Uterus (tissue), 4 donors: Measurements from ENCODE around the gene WWP2. TPM values are rescaled to one million over a fixed set of nuclear protein-coding genes. Genes with fewer than 3 reads are reported as not detected.
A peak's percentile ranks its signal among the peaks of the same experiment; 100 is the strongest.

ENCODE experiments used
- DNase-seq, 2 donors: peaks; one replicate each; pipeline ENCODE4 v3.0.0-alpha.2; 2019 to 2020
- H3K27ac ChIP-seq, 2 donors: fragments of 200-600 bp; sonication (generic); 1 replicate in 1 of 2; 2 replicates in 1 of 2; pipeline ENCODE4 v1.5.1; 2016 to 2018
- H3K27me3 ChIP-seq, 2 donors: fragments of 200-600 bp; sonication (generic); one replicate each; pipeline ENCODE4 v1.5.1; 2018 to 2019; ENCODE audit warnings: control low read depth in 1 of 2
- H3K36me3 ChIP-seq, 2 donors: fragments of 200-600 bp; sonication (generic); one replicate each; pipeline ENCODE4 v1.5.1; 2019; ENCODE audit warnings: control low read depth in 1 of 2
- H3K4me1 ChIP-seq, 2 donors: fragments of 200-600 bp; sonication (generic); one replicate each; pipeline ENCODE4 v1.5.1; 2018 to 2019; ENCODE audit warnings: control low read depth in 1 of 2
- H3K4me3 ChIP-seq, 2 donors: fragments of 200-600 bp; sonication (generic); 1 replicate in 1 of 2; 2 replicates in 1 of 2; pipeline ENCODE4 v1.5.1; 2018 to 2019; ENCODE audit warnings: mild to moderate bottlenecking in 1 of 2
- H3K9me3 ChIP-seq, 2 donors: fragments of 200-600 bp; sonication (generic); one replicate each; pipeline ENCODE4 v1.5.1; 2019; ENCODE audit warnings: control low read depth in 1 of 2
- POLR2A ChIP-seq, 2 donors: fragments of 450-650 bp; IDR thresholded peaks; one replicate each; pipeline ENCODE4 v1.6.1; 2016; ENCODE audit warnings: antibody characterized with exemption in 2 of 2, mild to moderate bottlenecking in 1 of 2, moderate library complexity in 1 of 2
- intact Hi-C: fragments of 100-400 bp; cut with DNase I; formaldehyde crosslinking; loops from one replicate; pipeline ENCODE4 v1.15.1; 2023; ENCODE audit warnings: low total_unique reads
- total RNA-seq, 4 donors: library from RNA; depleted of rRNA in 3 of 4; stranded (reverse); fragments of >200 nt in 3 of 4; gene quantifications; one replicate each; pipeline versions ENCODE4 v1.1.0 to v1.2.4, GENCODE V29; 2014 to 2023
- TF ChIP-seq, protein P1 (sequence below), 4 experiments: fragments of 200-600 bp in 2 of 4; fragments of 450-650 bp in 2 of 4; sonication (generic) in 2 of 4; IDR thresholded peaks; one replicate each; pipeline ENCODE4 v1.5.1; 2016 to 2019; ENCODE audit warnings: antibody characterized with exemption in 4 of 4, mild to moderate bottlenecking in 2 of 4, moderate library complexity in 1 of 4
- donor health status: DM: yes; HTN: yes; CAD: no.

Gene WWP2
- total RNA-seq, 4 donors from 2014 or later: 12.8 to 57.9 (median 32.4) TPM

DNA sequence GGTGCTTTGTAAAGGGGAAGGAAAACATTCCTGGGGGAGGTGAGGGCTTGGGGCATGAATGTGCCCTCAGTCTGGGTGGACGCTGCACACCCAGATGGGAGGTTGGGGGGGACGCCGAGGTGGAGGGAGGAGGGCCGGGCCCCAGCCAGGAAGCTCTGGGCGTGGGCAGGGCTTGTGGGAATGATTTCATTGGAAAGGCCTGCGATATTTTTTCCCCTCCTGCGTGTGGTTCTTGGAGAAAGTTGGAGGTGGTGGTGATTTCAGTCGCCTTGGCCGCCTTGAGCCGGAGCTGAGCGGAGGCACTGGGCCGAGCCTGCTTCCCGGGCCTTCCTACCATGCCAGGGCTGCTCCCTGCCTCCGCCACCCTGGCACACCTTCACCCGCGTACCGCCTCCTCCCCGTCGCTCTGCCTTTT is 162.7 kb downstream of the WWP2 start:
- DNase-seq: peak; percentile 83 to 85
- H3K4me3 ChIP-seq: peak overlapping the region; percentile 30 to 49
- no peaks in the 10 kb centered on the region for H3K9me3 ChIP-seq
- H3K27ac ChIP-seq: peak overlapping the region; percentile 92 to 99
- peaks cover 0 to 17% of the 10 kb centered on the region in 2 donors for H3K4me1 ChIP-seq
- no peaks in the 10 kb centered on the region for H3K36me3 ChIP-seq
- TF ChIP-seq, protein P1, sequence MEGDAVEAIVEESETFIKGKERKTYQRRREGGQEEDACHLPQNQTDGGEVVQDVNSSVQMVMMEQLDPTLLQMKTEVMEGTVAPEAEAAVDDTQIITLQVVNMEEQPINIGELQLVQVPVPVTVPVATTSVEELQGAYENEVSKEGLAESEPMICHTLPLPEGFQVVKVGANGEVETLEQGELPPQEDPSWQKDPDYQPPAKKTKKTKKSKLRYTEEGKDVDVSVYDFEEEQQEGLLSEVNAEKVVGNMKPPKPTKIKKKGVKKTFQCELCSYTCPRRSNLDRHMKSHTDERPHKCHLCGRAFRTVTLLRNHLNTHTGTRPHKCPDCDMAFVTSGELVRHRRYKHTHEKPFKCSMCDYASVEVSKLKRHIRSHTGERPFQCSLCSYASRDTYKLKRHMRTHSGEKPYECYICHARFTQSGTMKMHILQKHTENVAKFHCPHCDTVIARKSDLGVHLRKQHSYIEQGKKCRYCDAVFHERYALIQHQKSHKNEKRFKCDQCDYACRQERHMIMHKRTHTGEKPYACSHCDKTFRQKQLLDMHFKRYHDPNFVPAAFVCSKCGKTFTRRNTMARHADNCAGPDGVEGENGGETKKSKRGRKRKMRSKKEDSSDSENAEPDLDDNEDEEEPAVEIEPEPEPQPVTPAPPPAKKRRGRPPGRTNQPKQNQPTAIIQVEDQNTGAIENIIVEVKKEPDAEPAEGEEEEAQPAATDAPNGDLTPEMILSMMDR (IDR thresholded peaks at IDR 0.05): no peak
- peak; percentile 61 to 68 for TF ChIP-seq POLR2A (IDR thresholded peaks at IDR 0.05)
- H3K27me3 ChIP-seq: no peaks in the 10 kb centered on the region
- intact Hi-C loops: loop anchor here (5.0 kb wide), 1 partner anchor 127 kb away; no protein-coding TSS in a partner anchor

DNA sequence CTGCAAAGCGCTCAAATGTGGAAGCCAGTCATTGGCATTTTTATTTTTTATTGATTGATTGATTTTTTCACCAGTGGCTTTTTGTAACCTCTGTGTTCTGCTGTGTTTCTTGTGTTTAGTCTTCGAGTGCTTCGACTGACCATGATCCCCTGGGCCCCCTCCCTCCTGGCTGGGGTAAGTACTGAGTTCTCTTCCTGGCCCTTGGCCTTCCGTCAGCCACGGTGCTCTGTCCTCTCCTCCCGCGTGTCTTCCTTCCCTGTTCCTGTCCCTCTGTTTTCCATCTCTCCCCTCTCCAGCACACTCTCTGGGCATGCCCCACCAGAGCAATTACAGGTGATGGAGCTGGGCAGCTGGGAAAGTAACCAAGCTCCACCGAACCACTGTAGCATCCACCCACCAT is 163.2 kb downstream of the WWP2 start:
- intact Hi-C loops: loop anchor here (5.0 kb wide), 1 partner anchor 128 kb away; no protein-coding TSS in a partner anchor
- no peaks in the 10 kb centered on the region for H3K36me3 ChIP-seq
- DNase-seq: no peak
- H3K4me3 ChIP-seq: peak overlapping the region; percentile 30 to 49
- H3K27me3 ChIP-seq: no peaks in the 10 kb centered on the region
- peaks cover 0 to 17% of the 10 kb centered on the region in 2 donors for H3K4me1 ChIP-seq
- peak overlapping the region; percentile 92 to 99 for H3K27ac ChIP-seq
- no peak for TF ChIP-seq POLR2A (IDR thresholded peaks at IDR 0.05)
- TF ChIP-seq, protein P1 (IDR thresholded peaks at IDR 0.05): no peak
- H3K9me3 ChIP-seq: no peaks in the 10 kb centered on the region

DNA sequence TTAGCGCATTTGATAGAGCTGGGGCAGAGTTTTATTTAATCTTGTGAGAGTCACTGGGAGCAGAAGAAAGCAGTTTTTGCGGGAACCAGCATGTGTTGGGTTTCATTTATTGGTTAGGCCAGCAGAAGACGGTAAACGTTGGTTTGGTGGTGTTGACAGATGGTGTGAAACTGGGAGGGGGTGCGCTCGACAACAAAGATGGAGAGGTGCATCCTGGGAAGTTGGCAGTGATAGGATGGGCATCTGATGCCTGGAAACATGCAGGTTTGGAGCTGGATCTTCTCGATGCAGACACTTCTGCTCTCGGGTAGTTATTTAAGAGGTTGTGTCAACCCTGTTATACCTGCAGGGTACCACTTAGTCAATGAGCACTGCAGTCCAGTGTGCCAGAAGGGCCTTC is 164.1 kb downstream of the WWP2 start:
- H3K4me3 ChIP-seq: peak overlapping the region in 1 of 2 donors; percentile 30
- DNase-seq: no peak
- intact Hi-C loops: loop anchor here (5.0 kb wide), 1 partner anchor 129 kb away; no protein-coding TSS in a partner anchor
- H3K4me1 ChIP-seq: peaks cover 0 to 17% of the 10 kb centered on the region in 2 donors
- peak overlapping the region; percentile 92 to 99 for H3K27ac ChIP-seq
- no peaks in the 10 kb centered on the region for H3K27me3 ChIP-seq
- H3K9me3 ChIP-seq: no peaks in the 10 kb centered on the region
- TF ChIP-seq POLR2A (IDR thresholded peaks at IDR 0.05): no peak
- TF ChIP-seq, protein P1 (IDR thresholded peaks at IDR 0.05): peak in 1 of 4 experiments; percentile 3
- H3K36me3 ChIP-seq: no peaks in the 10 kb centered on the region

DNA sequence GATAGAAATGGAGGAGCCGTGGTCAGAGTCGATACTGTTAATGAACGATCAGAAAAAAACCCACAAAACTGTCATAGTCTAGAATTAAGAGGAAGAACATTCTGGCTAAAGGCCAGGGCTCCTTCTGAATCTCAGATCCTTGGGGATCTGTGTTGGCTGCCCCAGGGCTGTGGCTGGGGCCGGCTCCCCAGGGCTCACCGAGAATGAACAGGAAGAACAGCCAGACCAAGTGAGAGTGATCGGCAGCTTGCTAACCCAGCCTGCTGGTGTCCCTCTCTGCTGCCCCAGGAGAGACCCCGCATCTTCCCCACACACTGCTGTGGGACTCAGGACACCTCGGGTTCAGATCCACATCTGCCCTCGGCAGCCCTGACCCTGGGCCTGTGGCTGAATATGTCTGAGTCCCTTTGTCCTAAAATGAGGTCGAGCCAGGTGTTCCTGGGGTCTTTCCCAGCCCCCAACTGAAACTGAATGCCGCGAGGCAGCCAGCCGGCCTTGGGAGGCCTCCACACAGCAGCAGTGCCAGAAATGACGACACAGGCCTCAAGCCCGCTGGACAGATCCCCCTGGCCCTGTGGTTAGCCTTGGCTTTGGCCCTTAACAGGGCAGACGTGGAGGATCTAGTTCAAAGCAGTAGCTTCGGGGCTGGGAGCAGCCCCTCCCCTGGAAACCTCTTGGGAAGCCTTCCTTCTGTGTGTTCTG is 165.1 kb downstream of the WWP2 start:
- TF ChIP-seq, protein P1 (IDR thresholded peaks at IDR 0.05): no peak
- TF ChIP-seq POLR2A (IDR thresholded peaks at IDR 0.05): peak in 1 of 2 donors; percentile 33
- peak overlapping the region; percentile 15 to 22 for H3K4me3 ChIP-seq
- peak; percentile 80 to 82 for DNase-seq
- no peaks in the 10 kb centered on the region for H3K9me3 ChIP-seq
- H3K4me1 ChIP-seq: peaks cover 0 to 17% of the 10 kb centered on the region in 2 donors
- H3K27me3 ChIP-seq: no peaks in the 10 kb centered on the region
- no peaks in the 10 kb centered on the region for H3K36me3 ChIP-seq
- H3K27ac ChIP-seq: peak overlapping the region; percentile 92 to 99
- intact Hi-C loops: loop anchor here (5.0 kb wide), 1 partner anchor 130 kb away; no protein-coding TSS in a partner anchor

DNA sequence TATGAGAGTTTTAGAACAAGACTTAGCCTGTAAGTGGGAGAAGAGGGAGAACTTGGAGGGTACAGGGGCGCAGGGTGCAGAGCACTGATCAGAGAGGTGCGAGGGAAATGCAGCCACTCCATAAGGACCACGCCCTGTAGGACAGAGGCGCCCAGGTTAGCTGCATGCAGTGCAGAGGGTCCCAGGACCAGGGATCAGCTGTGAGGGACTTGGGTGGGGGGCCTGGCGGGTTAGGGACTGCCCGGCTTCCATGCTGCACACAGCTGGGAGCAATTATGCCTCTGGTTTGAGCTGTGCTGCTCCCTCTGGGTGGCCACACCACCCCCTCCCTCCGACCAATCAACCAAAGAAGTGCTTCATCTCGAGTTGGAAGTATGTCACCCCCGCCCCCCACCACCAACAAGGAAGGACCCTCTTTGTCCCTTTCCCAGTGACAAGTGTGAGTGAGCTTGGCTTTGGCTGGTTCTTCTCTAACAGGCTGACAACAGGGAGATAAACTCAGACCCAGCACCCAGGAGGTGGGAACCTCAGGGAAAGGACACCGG is 166.8 kb downstream of the WWP2 start:
- DNase-seq: no peak
- H3K27me3 ChIP-seq: no peaks in the 10 kb centered on the region
- no peak overlapping the region for H3K27ac ChIP-seq
- intact Hi-C loops: loop anchor here (5.0 kb wide), 1 partner anchor 132 kb away; no protein-coding TSS in a partner anchor
- no peaks in the 10 kb centered on the region for H3K9me3 ChIP-seq
- H3K4me1 ChIP-seq: peaks cover 0 to 15% of the 10 kb centered on the region in 2 donors
- H3K4me3 ChIP-seq: no peak overlapping the region
- H3K36me3 ChIP-seq: no peaks in the 10 kb centered on the region
- no peak for TF ChIP-seq POLR2A (IDR thresholded peaks at IDR 0.05)
- TF ChIP-seq, protein P1 (IDR thresholded peaks at IDR 0.05): no peak
